GM12865 (cell line): Measurements from ENCODE around the gene PTPRN2.

Source experiments
- DNase-seq: peaks from one replicate; pipeline ENCODE4 v3.0.0; 2010; ENCODE audit warnings: low read depth
- H3K4me3 ChIP-seq: 2 replicates; pipeline ENCODE4 v1.5.1; 2011; ENCODE audit warnings: mild to moderate bottlenecking, low read depth, low read length, control low read depth
- TF ChIP-seq, protein P1 (sequence below): IDR thresholded peaks from 2 replicates; pipeline ENCODE4 v1.5.1; 2011; ENCODE audit warnings: low read length, control low read depth, low read depth, inconsistent platforms; ENCODE audit not compliant: insufficient read depth; ENCODE audit errors: missing control alignments

PTPRN2 gene

DNA sequence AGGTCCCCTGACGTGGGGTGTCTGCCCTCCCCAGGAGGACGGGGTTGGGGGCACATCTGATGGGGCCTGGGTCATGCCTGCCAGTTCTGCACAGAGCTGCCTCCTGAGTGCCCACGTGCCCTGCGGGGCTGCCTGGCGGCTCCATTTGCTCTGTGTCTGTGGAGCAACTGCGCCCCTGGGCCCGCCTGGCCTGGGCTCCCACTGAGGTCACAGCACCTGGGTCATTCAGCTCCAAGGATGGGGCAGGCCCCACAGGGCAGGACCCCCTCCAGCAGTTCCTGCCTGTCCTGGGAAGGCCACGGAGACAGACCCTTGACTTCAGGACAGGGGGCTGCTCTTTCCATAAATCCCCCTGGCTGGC, 590.6 kb downstream of the PTPRN2 start:
- TF ChIP-seq, protein P1, sequence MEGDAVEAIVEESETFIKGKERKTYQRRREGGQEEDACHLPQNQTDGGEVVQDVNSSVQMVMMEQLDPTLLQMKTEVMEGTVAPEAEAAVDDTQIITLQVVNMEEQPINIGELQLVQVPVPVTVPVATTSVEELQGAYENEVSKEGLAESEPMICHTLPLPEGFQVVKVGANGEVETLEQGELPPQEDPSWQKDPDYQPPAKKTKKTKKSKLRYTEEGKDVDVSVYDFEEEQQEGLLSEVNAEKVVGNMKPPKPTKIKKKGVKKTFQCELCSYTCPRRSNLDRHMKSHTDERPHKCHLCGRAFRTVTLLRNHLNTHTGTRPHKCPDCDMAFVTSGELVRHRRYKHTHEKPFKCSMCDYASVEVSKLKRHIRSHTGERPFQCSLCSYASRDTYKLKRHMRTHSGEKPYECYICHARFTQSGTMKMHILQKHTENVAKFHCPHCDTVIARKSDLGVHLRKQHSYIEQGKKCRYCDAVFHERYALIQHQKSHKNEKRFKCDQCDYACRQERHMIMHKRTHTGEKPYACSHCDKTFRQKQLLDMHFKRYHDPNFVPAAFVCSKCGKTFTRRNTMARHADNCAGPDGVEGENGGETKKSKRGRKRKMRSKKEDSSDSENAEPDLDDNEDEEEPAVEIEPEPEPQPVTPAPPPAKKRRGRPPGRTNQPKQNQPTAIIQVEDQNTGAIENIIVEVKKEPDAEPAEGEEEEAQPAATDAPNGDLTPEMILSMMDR, result no peak
- no peak for DNase-seq
- no peak overlapping the region for H3K4me3 ChIP-seq

DNA sequence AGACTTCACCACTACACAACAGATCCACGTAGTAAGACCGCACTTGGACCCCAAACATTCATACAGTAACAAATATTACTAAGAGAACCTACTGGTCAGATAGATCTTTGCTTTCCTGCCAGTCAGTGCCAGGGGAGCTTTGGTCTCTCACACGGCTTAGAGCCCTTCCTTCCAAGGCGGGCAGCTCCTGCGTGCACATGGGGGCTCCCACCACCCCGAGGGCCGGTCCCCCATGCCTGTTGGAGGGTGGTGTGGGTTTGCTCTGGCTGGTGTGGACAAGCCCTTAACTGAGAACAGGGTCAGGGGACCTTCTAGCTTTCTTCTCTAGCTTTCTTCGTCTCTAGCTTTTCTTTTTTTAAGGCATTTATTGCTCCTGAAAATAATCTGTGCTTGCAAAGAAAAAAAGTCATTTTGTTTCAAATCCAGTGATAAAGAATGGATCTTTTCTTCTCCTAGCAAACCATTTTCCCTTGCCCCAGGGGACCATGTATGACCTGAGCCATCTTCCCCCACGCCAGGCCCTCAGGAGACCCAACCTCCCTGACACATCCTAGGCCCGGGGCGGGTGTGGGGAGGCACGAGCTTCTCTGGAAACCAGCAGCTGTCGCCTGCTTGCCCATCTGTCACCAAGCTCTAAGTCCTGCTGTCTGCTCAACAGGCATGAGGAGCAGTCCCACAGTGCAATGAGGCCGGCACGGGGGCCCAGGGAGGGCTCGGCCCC, 591.1 kb downstream of the PTPRN2 start:
- H3K4me3 ChIP-seq, result no peak overlapping the region
- no peak for DNase-seq
- TF ChIP-seq, protein P1, result no peak

DNA sequence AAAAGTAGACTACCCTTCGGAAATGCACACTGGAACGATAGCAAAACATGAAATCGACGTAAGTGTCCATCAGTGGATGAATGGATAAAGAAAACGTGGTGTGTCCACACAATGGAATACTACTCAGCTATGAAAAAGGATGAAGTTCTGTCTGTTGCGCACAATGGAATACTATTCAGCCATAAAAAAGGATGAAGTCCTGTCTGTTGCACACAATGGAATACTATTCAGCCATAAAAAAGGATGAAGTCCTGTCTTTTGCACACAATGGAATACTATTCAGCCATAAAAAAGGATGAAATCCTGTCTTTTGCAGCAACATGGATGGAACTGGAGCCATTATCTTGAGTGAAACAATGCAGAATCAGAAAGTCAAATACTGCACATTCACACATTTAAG, 591.8 kb downstream of the PTPRN2 start:
- TF ChIP-seq, protein P1, result no peak
- no peak for DNase-seq
- H3K4me3 ChIP-seq, result no peak overlapping the region

DNA sequence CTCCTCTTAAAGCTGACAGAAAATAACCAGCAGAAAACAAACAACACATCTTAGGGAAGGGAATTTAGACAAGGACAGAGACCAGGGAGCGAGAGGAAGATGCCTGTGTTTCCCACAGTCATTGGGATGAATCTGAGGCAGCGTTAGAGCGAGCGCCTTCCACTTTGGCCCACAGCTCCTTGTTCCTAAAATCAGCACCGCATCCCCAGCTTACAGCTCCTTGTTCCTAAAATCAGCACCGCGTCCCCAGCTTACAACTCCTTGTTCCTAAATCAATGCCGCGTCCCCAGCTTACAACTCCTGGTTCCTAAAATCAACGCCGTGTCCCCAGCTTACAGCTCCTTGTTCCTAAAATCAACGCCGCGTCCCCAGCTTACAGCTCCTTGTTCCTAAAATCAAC, 593.3 kb downstream of the PTPRN2 start:
- TF ChIP-seq, protein P1, result no peak
- no peak overlapping the region for H3K4me3 ChIP-seq
- no peak for DNase-seq

DNA sequence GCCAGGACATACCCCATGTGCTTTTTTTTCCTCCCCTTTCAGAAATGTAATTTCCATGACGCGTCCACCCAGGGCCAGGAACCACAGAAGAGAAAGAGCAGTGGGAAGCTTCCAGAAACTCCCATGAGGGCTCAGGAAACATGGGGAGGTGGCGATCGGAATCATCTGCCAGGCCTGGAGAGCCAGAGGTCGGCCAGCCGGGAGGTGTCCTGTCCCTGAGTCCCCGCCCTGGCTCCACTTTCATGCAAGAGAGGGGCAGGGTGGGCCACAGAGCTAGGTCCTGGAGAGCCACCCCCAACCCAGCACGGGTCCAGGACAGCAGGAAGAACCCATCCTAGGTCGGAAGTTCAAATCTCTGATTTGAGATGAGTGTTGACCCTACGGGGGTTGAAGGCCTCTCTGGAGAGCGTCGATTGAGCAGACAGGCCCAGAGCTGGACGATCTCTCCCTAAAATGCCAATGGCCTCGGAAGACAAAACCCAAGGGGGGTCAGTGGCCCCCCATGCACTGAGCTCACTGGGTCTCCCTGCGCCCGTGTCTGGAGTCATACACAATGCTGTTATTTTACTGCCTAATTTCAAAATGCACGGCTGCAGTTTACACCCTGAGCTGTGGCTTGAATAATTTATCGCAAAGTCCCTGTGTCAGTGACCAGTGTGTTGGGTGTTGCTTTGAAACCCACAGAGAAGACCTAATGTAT, 594.1 kb downstream of the PTPRN2 start:
- no peak overlapping the region for H3K4me3 ChIP-seq
- TF ChIP-seq, protein P1, result no peak
- no peak for DNase-seq

DNA sequence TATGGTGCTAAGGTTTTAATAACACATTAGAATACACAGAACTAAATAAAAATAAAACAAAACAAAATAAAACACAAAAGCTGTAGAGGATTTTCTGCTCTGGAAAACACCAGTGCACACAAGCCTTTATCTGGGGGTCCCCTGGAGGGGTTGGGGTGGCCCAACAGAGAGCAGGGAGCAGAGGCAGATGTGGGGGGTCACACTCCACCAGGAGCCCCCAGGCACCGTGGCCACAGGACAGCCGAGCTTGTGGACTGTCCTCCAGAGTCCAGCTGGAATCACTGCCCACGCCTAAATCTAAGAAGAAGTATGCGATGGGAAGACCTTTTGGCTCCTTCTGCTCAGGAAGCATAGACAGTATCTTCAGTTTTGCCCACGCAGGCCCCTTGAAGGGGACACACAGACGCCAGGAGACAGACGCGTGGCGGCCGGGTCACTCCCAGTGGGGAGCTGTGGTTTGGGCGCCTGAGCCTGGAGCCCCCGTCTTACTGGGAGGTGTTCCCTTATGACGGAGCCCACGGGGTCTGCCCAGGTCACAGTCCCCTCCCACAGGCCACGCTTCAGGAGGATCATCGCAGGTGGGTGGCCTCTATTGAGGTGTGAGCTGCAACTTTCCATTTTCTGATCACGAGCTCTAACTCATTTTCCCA, 595.0 kb downstream of the PTPRN2 start:
- TF ChIP-seq, protein P1, result no peak
- no peak for DNase-seq
- H3K4me3 ChIP-seq, result no peak overlapping the region
